GM10847 (cell line): ENCODE results near the gene ATCAY.

ENCODE experiments used
- POLR2A ChIP-seq: IDR thresholded peaks from 2 replicates; pipeline ENCODE4 v1.6.1; 2011; ENCODE audit not compliant: insufficient read length; ENCODE audit errors: extremely low read depth

The ATCAY gene, protein sequence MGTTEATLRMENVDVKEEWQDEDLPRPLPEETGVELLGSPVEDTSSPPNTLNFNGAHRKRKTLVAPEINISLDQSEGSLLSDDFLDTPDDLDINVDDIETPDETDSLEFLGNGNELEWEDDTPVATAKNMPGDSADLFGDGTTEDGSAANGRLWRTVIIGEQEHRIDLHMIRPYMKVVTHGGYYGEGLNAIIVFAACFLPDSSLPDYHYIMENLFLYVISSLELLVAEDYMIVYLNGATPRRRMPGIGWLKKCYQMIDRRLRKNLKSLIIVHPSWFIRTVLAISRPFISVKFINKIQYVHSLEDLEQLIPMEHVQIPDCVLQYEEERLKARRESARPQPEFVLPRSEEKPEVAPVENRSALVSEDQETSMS

DNA sequence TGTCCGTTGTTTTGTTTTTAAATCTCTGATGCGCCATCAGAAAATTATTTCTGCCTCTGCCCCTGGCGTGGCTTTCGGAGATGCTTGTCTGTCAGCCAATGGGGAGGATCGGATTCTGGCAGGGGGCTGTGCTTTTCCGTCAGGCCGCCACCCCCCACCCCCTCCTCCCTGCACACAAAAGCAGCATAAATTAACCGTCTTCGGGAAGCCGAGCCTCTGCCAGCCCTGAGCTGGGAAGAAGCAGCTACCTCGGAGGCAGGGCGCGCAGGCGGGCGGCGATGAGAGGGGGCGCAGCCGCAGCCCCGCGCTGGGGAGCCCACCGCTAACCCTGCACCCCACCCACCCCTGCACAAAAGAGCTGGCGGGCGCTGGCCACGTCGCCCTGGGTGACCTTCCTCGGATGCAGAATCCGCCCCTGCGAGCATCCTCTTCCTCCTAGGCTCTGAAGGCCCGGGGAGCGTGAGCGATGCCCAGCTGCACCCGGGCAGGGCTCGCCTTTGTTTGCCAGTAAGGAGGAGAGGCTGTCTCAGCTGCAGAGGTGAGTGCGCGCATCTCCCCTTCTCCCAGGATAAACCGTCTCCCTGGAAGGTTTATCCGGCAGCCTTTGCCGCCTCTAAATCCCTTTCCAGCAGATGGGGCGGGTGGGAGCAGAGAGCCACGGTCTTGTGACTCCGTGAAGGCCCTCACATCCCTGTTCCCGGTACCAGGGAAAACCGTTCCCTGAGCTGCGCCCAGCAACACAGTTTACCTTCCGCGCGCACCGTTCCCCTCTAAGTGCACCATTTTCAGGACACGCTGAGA lies at the start of gene ATCAY:
Gene ATCAY, plus strand, starts transcription at position 215 of the 801 bp plus-strand sequence. CDS start 5,083 bp downstream, outside the sequence.
- TF ChIP-seq POLR2A = no peak

GRCh38 chr19:3831601-3832000 lies 48.9 kb upstream of the ATCAY start:
- TF ChIP-seq POLR2A = no peak

- TF ChIP-seq POLR2A = no peak
Observed at GRCh38 chr19:3832001-3832400, 48.5 kb upstream of the ATCAY start.

GRCh38 chr19:3833578-3834348 lies 46.7 kb upstream of the ATCAY start:
- TF ChIP-seq POLR2A = no peak

DNA sequence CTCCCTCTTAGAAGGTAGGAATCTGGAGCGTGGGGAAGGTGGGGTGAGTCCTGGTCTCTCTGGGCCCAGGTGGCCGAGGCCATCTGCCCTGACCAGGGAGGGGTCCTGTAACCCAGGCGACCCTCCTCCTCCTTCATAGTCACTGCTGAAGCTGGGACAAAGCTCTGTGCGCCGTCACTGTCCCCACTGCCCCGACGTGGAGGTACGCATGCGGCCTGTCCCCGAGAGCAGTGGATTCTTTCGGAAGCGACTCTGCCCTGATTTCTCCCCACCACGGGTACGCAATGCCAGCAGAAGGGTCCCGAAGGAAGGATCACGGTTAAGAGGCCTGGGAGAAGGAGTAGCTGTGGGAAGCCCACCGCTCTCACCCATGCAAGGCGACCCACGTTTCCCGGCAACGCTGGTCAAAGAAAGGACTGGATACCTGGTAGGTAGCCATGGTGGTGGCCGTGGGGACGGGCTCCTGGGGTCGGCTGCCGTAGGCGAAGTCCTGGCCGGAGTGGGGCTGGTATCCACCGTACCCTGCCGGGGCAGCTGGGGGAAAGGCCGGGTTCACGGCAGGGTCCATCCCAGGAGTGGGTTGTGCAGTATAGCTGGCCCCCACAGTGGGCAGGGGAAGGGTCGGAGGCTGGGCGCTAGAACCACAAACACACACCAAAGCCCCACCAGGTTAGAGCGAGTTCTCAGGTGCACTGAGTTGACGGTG lies 46.0 kb upstream of the ATCAY start:
- TF ChIP-seq POLR2A = no peak

GRCh38 chr19:3835055-3835435 lies 45.4 kb upstream of the ATCAY start:
- TF ChIP-seq POLR2A = no peak

GRCh38 chr19:3836887-3837286 lies 43.6 kb upstream of the ATCAY start:
- TF ChIP-seq POLR2A = no peak

DNA sequence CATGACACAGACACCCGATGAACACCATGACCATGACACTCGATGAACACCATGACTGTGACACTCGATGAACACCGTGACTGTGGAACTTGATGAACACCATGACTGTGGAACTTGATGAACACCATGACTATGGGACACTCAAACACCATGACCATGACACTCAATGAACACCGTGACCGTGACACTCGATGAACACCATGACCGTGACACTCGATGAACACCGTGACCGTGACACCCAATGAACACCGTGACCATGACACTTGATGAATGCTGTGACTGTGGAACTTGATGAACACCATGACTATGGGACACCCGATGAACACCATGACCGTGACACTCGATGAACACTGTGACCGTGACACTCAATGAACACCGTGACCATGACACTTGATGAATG lies 43.2 kb upstream of the ATCAY start:
- no peak for TF ChIP-seq POLR2A

- no peak for TF ChIP-seq POLR2A
Observed at GRCh38 chr19:3837922-3838321, 42.6 kb upstream of the ATCAY start.

DNA sequence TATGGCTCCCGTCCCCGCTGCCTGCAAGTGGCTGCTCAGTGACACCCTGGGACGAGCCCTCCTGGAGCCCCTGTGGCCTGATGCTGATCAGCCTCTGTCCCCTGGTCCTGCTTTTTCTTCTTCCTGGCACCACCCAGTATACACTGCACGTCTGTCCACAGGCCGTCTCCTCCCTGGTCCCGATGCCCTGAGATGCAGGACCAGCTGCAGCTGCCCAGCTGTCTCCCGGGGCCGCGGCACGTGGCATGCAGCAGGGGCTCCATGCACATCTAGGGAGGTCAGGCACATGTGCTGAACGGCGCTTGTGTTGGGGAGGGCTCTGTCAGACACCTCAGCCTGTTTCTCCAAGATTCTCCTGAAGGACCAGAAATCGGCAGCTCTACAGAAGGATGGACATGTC lies 41.8 kb upstream of the ATCAY start:
- no peak for TF ChIP-seq POLR2A

DNA sequence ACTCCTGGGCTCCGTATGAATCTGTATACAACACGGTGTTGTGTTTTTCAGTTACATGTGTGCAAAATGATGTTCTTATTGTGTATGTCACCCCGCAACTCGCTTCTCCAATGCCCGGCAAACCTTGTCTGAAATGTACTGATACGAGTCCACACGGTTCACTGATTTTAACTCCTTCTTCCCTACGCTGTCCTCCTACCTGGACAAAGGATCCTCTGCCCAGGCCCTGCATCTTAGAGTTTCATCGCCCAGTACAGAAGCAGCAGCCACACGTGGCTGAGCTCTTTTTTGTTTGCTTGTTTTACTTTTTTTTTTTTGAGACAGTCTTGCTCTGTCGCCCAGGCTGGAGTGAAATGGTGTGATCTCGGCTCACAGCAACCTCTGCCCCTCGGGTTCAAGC lies 40.5 kb upstream of the ATCAY start:
- no peak for TF ChIP-seq POLR2A

DNA sequence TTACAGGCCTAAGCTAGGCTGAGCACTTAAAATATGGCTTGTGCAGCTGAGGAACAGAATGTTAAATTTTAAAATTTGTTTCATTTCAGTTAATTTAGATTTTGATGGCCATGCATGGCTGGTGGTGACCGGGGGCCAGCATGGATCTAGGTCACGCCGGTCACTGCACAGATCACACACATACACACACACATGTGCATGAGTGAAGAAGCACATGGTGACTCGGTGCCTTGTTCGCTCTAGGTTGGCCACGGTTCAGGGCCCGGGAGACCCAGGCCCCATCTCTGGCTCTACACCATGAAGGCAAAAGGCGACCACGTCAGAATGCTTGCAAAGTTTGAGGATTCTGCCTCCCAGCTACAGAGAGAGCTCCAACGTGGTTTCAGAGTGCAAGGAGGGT lies 39.7 kb upstream of the ATCAY start:
- no peak for TF ChIP-seq POLR2A

- no peak for TF ChIP-seq POLR2A
Observed at GRCh38 chr19:3842948-3843347, 37.5 kb upstream of the ATCAY start.

GRCh38 chr19:3844596-3844995 lies 35.9 kb upstream of the ATCAY start:
- TF ChIP-seq POLR2A = no peak

GRCh38 chr19:3849092-3849491 lies 31.4 kb upstream of the ATCAY start:
- TF ChIP-seq POLR2A = no peak

DNA sequence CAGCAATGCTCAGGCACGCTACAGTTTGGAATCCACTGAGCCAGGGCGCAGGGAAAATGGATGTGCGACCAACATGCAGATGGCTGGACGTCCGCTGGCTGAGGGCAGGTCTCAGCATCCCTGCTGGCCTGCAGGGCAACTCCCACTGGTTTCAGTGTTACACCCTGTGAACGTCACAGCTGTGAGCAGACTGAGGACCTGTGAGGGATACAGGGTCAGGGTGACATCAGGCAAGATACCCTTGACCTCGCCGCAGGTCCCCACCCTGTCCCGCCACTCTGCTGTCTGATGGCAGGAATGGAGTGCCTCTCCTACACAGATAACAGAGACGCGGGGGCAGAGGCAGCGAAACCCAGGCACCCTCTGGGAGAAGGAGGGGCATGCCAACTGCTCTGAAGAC lies 30.7 kb upstream of the ATCAY start:
- no peak for TF ChIP-seq POLR2A
